Endometrial microvascular endothelial cells (primary cell): ENCODE results near the gene PTRH1. TPM values are rescaled to one million over a fixed set of nuclear protein-coding genes. Genes with fewer than 3 reads are reported as not detected.

Experiments
- in situ Hi-C: cut with HindIII; loops from 2 replicates; pipeline ENCODE4 v1.10.0; 2017; ENCODE audit warnings: low sequenced_read_pairs, low pct_unique_long_range_greater_than_20kb; ENCODE audit errors: inconsistent ontology term
- total RNA-seq: library from RNA; depleted of rRNA; stranded (reverse); fragments of >200 nt; gene quantifications from one replicate; pipeline ENCODE4 v1.2.3, GENCODE V29; 2015; ENCODE audit errors: inconsistent ontology term

Gene PTRH1
- total RNA-seq, 1 donor from 2014 or later, result 59.7 TPM

- in situ Hi-C loops, result no loop called here
Measured at GRCh38 chr9:127682351-127683136, 32.9 kb downstream of the PTRH1 start.

- in situ Hi-C loops, result no loop called here
Measured at GRCh38 chr9:127680846-127681245, 34.6 kb downstream of the PTRH1 start.

- in situ Hi-C loops, result no loop called here
Measured at GRCh38 chr9:127680226-127680625, 35.2 kb downstream of the PTRH1 start.

- in situ Hi-C loops, result no loop called here
Measured at GRCh38 chr9:127679506-127679905, 36.0 kb downstream of the PTRH1 start.

GRCh38 chr9:127676638-127677037, 38.8 kb downstream of the PTRH1 start:
- in situ Hi-C loops, result no loop called here

- in situ Hi-C loops, result no loop called here
Measured at GRCh38 chr9:127673234-127673633, 42.2 kb downstream of the PTRH1 start.

- in situ Hi-C loops, result no loop called here
Measured at GRCh38 chr9:127667906-127668305, 47.6 kb downstream of the PTRH1 start.

GRCh38 chr9:127667127-127667844, 48.2 kb downstream of the PTRH1 start:
- in situ Hi-C loops, result no loop called here

GRCh38 chr9:127664678-127665507, 50.6 kb downstream of the PTRH1 start:
- in situ Hi-C loops, result no loop called here

GRCh38 chr9:127664324-127664677, 51.2 kb downstream of the PTRH1 start:
- in situ Hi-C loops, result no loop called here

Other genes with a start within 250 kb of the PTRH1 start
- 15.6 TPM for gene STXBP1, start 103.4 kb downstream of the PTRH1 start, total RNA-seq
- not detected for gene CFAP157, start 8.7 kb downstream of the PTRH1 start, total RNA-seq
- not detected for gene TTC16, start 416 bp upstream of the PTRH1 start, total RNA-seq
- 26.4 TPM for gene TOR2A, start 19.6 kb upstream of the PTRH1 start, total RNA-seq
- 70.3 TPM for gene SH2D3C, start 63.0 kb upstream of the PTRH1 start, total RNA-seq
- 118 TPM for gene CDK9, start 70.4 kb upstream of the PTRH1 start, total RNA-seq
- 52.2 TPM for gene FPGS, start 87.2 kb upstream of the PTRH1 start, total RNA-seq
- gene ENG, start 139.0 kb upstream of the PTRH1 start, total RNA-seq, result 436 TPM
- 110 TPM for gene AK1, start 162.0 kb upstream of the PTRH1 start, total RNA-seq
- gene ST6GALNAC6, start 183.9 kb upstream of the PTRH1 start, total RNA-seq, result 50.3 TPM
- gene ST6GALNAC4, start 201.4 kb upstream of the PTRH1 start, total RNA-seq, result 107 TPM
- gene PIP5KL1, start 215.1 kb upstream of the PTRH1 start, total RNA-seq, result not detected
- gene DPM2, start 222.2 kb upstream of the PTRH1 start, total RNA-seq, result 13.8 TPM